NCI-H1092 treated with DMSO at 0.1 percent for 48 hours (cell line): Measurements from ENCODE around the gene FCGR3A.
"Not testable (repeated sequence)": the region's sequence is repeated elsewhere in the genome, so short reads cannot be mapped to it uniquely, and the experiment has no call there.

Source experiments
- DNase-seq: peaks from one replicate; lab custom pipeline; 2025; lab: John Stamatoyannopoulos, UW

Gene FCGR3A

GRCh38 chr1:161556990-161557389 is 7.4 kb upstream of the FCGR3A start:
- DNase-seq = not testable (repeated sequence)

DNA sequence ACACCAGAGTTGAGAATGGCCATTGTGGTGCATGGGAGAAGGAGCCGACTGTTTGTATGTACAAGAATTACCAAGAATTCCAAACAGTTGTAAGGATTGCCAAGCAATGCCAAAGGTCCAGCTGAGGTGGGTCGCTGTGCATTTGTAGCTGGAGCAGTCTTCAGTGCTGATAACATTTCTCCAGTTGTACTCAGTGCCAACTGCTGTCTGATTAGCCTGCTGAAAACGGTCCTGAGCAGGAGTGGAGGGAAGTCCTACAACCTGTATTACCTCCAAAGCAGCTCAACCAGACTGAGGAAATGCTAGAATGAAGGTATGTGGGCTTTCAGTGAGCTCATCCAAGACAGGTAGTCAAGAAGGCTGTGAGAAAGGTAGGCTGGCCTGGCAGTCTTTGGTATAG is 6.5 kb upstream of the FCGR3A start:
- DNase-seq = not testable (repeated sequence)

DNA sequence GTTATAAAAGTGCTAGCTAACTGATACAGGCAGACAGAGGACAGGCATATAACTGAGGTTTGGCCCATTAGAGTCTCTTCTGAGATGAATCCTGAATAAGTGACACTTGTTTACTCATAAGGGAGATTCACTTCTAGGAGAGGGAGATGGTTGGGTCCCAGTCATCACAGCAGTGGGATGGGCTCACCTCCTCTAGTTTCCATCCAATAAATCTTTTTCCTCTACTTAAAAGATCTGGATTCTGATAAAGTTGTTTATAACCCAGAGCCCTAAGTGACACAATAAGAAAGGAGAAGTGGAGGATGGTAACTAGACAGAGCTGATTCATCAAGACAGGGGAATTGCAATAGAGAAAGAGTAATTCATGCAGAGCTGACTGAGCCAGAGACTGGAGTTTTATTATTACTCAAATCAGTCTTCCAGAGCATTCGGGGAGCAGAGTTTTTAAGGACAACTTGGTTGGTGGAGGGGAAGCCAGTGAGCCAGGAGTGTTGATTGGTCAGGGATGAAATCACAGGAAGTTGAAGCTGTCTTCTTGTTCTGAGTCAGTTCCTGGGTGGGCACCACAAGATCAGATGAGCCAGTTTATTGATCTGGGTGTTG is 5.3 kb upstream of the FCGR3A start:
- DNase-seq = not testable (repeated sequence)

DNA sequence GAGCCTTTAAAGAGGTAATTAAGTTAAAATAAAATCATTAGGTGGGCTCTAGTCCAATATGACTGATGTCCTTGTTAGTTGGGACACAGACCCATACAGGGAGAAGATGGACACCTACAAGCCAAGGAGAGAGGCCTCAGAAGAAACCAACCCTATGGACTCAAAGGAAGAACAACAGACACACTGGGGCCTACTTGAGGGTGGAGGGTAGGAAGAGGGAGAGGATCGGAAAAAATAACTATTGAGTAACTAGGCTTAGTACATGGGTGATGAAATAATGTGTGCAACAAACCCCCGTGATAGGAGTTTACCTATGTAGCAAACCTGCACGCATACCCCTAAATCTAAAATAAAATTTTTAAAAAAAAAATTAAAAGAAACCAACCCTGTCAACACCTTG is 4.7 kb upstream of the FCGR3A start:
- not testable (repeated sequence) for DNase-seq

GRCh38 chr1:161553631-161554030 is 4.0 kb upstream of the FCGR3A start:
- not testable (repeated sequence) for DNase-seq

DNA sequence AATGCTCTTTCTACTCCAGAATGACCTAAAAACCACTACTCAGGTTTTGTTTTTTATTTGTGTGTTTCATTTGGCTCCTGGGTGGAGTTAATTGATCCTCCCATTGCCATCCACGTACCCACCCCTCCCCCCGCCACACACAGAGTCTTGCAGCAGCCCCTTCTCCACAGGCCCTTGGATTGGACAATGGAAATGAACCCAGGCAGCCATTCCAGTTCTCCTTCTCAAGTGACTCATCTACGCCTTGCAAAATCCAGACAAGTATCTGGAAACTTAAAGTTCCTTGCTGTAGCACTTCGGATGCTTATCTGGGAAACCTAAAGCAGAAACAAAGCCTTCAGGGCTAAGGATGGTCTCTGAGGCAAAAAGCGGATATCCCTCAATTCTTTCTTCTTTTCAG is 1.3 kb upstream of the FCGR3A start:
- not testable (repeated sequence) for DNase-seq

DNA sequence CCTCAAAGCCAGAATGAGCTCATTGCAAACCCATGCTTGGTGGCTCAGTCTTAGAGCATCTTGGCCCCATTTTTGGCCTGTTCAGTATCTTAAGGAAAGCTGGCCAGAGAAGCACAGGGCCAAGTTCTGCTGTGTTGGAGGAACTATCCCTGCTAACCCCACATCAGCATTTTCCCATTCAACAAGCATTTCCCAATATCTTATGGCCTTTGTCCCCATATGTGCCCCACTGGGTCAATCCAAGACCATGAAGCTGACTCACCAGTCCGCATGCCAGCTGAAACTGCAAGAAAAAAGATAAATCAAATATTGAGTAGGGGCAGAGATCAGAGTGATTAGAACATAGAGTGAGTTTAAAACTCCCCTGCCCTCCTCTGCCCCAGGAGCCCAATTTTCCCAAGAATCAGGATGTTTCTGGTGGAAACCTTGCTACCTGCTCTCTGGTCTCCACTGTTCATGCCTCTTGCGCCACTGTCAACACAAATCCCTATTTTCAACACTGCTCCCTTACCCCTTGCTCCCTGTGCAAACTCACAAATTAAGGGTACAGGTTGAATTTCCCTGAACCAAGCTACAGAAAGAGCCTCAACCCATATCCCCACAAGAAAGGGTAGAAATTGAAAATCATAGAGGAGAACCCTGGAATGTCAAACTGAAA is 740 bp downstream of the FCGR3A start:
- not testable (repeated sequence) for DNase-seq

GRCh38 chr1:161547995-161548741 is 1.4 kb downstream of the FCGR3A start:
- not testable (repeated sequence) for DNase-seq

DNA sequence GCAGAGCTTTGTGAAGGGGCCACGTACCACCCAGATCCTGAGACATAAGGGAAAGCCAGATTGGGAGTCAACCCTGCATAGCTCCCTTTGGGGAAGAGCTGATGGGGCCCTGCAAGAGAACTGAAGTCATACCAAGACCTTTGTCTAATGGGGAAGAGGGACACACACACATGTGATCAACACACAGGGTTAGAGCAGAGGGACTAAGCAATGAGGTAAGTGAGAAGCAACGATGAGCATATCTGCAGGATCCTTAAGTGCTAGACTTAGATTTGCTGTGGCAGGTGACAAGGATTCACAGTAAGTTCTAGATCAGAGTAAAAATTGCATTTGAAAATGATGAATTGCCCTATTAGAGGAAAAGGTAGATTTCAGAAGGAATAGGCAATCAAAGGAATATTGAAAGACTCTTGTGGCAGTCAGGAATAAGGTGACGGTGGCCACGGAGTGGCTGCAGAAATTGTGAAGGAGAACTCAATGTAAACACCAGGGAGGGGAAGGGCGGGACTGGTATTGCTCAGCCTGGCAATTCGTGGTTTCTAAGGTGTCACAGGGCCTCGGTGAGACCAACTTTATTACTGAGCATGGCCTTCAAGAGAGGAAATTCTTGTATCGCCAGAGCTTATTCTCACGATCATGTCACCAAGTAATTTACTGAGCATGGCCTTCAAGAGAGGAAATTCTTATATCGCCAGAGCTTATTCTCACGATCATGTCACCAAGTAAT is 4.5 kb downstream of the FCGR3A start:
- not testable (repeated sequence) for DNase-seq

GRCh38 chr1:161543125-161543524 is 6.5 kb downstream of the FCGR3A start:
- not testable (repeated sequence) for DNase-seq

GRCh38 chr1:161542091-161542559 is 7.5 kb downstream of the FCGR3A start:
- DNase-seq = not testable (repeated sequence)

- not testable (repeated sequence) for DNase-seq
These were observed 9.1 kb downstream of the FCGR3A start for GRCh38 chr1:161540570-161540960.

GRCh38 chr1:161539731-161540569 is 9.7 kb downstream of the FCGR3A start:
- peak; percentile 83 for DNase-seq

- not testable (repeated sequence) for DNase-seq
These were observed 10.6 kb downstream of the FCGR3A start for GRCh38 chr1:161538925-161539479.

- not testable (repeated sequence) for DNase-seq
These were observed 12.4 kb downstream of the FCGR3A start for GRCh38 chr1:161537068-161537669.

GRCh38 chr1:161532644-161533567 is 16.7 kb downstream of the FCGR3A start:
- not testable (repeated sequence) for DNase-seq

DNA sequence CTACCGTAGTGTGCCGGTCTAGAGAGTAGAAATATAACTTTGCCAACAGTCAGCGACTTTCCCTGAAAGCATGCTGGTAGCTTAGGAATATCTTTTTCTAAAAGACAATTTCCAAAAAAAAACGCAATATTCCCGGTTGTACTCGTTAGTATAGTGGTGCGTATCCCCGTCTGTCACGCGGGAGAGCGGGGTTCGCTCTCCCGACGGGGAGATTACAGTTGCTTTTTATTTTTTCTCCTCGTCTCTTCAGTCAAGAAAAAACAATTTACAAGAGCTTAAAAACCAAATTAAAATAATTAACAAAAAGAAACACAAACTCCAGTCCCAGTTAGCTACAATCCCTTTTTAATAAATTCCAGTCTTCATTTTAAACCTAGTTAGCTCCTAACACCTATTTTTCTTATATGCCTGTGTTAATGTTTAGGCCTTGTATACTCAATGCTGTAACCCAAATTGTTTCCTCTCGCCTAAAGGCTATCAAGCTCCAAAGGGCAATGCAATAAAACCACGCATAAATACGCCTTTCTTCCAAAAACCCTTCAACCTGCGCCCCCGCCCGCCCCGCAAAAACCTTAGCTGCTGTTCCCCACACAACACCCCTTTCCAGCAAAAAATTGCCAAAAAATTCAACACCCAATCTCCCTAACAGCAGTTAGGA is 17.5 kb downstream of the FCGR3A start:
- DNase-seq = no peak

DNA sequence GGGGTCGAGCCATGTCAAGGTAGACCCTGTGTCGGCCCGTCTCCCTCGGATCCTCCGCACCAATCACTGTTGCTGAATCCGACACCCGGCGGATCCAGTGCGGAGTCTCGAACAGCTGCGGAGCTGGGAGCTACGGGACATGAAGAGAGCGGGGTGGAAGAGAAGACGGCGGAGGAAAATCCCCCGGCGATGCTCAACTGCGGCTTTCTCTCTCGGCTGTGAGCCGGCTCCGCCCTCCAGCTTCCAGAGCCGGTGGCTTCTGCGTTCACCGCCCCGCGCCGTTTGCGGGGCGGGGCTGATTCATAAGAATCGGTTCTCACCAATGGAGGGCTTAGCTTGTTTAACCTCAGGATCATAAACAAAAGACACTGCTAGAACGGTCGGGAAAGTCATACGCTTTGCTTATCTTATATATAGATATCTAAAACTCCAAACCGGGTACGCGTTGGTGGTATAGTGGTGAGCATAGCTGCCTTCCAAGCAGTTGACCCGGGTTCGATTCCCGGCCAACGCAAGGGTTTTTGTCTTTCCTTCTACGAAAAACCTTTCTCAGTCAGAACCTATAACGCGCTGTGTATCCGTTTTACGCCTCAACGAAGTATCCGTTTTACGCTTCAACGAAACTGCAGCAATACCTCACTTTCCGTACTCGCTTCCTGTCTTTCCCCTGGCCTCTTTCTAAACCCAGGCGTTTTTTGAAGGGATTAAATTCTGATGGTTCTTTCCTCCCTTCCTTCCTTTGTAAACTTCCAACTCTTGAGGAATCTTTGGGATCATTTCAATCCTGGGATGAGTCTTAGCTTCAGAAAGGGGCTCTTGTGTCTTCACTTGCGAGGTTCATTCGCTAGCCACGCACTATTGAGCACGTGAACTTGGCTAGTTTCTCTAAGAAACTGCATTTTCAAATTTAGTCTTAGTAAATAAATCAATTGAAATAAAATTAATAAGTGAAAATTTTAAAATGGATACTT is 18.7 kb downstream of the FCGR3A start:
- DNase-seq = peak; percentile 96
